Measurements from ENCODE around the gene C19orf81.

- TF ChIP-seq CTCF (IDR thresholded peaks at IDR 0.05; ENCODE audit: low read length) = no peak
- no peak for TF ChIP-seq EZH2 (IDR thresholded peaks at IDR 0.05; ENCODE audit: borderline replicate concordance, low read length)
Observed at GRCh38 chr19:50607388-50607787, 41.9 kb upstream of the C19orf81 start.
